GM21576 (cell line): Measurements from ENCODE around the gene KLF6.

Experiments used
- ATAC-seq: cut with Tn5 transposase; IDR thresholded peaks from one replicate; pipeline ENCODE4 v1.9.1; 2021; ENCODE audit warnings: mild to moderate bottlenecking, moderate library complexity; ENCODE audit not compliant: unreplicated experiment

Gene KLF6

DNA sequence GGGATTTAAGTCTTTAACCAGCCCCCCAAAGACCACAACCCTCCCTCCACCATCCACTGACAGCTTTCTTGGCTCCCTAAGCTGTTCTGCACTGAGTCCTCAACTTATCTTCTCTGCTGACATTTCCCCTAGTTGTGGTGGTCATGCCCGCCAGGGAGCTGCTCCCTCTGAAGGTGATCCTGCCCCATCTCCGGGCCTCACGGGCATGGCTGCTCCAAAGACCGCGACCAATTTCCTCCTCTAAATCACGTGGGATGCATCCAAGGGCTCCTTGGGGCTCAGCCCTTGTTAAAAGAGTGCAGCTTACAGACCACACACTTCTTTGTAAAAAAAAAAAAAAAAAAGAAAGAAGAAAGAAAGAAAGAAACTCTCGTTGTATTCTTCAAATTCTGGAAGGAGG is 27.1 kb upstream of the KLF6 start:
- no peak for ATAC-seq

GRCh38 chr10:3811291-3811870 is 26.4 kb upstream of the KLF6 start:
- peak; percentile 80 for ATAC-seq

GRCh38 chr10:3808689-3809199 is 23.7 kb upstream of the KLF6 start:
- ATAC-seq, result no peak

DNA sequence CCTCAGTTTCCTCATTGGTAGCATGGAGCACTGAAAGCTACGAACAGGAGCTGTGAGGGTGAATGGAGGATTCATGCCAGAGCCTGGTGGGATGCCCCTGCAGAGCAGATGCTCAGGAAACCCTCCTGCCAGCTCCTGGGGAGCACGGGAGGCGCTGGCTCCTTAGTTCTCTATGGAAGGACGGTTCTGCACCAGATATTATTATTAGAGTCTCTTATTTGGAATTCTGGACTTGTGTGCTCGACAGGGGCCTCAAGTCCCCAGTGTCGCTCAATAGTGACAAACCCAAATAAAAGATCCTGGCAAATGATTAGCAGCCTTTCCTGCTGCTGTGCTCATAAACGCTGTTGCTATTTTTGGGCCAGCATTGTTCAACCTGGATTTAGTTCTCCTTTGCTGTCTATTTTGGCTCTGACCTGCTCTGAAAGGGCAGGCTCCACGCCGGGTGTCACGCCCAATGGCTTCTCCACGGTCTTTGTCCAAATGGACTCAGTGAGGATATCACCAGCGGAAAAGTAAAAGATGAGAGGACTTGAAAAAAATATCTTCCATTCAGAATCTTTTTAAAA is 23.0 kb upstream of the KLF6 start:
- ATAC-seq, result no peak

GRCh38 chr10:3807211-3807927 is 22.4 kb upstream of the KLF6 start:
- no peak for ATAC-seq

DNA sequence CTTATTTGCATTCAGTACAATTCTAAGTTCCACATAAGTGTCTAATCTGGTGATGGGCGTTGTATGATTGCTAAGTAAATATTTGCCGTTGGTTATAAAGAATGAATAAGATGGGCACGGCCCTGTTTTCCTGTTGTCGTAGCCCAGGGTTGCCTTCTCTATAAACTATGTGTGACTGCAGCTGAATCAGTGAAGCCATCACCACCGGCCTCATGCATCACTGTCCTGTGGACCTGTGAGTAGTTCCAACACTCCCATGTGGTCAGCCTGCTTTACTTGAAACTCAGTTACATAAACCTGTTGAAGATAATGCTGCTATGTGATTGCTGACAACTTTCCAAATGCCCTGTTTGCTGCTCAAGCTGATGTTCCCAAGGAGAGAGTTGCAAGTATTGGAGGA is 21.6 kb upstream of the KLF6 start:
- ATAC-seq, result no peak

DNA sequence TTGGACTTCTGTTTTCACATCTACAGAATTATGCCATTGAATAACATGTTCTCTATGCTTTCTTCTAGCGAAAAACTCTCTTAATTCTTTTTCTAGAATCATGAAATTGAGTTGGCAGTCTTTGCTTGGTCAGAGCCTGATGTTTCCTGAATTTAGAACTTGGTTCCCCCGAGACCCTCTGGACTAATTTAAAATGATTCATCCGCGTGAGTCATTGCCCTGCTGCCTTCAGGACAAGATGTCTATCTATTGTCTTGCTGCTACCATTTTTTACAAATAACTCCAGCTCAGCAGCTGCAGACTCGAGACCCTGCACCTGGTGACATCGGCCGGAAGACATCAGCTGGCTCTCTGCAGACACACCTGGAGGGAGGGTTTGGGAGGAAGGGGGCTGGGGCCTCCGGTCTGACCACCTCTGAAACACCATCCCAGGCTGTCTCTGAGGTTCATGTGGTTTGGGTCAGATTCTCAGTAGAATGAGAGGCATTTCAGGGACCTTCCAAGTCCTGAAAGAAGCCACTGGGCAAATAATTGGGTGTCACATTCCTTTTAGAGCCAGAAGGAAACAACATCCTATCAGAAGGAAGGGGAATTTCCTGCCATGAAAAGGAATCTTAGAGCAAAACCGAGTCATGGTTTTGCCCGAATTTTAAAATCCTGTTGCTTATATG is 20.9 kb upstream of the KLF6 start:
- ATAC-seq, result peak; percentile 43

- peak; percentile 43 for ATAC-seq
Measured at GRCh38 chr10:3805201-3805790, 20.3 kb upstream of the KLF6 start.

DNA sequence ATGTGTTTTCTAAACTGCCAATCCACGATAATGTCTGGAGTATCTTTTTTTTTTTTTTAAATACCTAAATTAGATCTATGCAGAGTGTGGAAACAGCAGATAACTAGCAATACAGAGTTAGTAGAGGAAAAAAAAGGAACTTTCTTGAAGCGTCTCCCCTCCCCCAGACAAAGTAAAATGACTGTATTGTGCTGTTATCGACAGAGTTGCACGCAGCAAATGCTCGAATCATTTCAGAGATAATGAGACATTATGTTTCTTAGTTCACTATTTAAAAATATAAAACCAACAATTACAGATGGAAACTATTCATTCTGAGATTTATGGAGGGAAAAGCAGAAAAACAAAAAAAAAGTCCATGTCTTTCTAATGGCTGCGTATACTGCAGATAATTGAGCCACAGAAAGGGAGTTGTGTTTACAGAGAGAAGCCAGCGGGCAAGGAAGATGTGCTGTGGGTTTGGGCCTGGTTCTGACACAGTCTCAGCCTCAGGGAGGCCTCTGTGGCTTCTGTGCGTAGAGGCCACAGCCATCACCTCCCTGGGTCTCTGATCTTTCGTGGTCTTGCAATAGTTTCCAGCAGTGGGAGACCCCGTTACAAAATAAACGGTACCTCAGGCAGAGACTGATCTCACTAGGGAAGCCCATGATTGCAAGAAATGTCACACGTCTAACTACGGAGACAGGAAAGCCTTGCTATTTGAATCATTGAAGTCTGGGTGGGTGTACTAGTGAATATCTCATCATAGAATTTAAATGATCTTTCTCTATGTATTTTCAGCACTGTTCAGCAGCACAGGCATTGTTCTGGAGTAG is 19.1 kb upstream of the KLF6 start:
- no peak for ATAC-seq

DNA sequence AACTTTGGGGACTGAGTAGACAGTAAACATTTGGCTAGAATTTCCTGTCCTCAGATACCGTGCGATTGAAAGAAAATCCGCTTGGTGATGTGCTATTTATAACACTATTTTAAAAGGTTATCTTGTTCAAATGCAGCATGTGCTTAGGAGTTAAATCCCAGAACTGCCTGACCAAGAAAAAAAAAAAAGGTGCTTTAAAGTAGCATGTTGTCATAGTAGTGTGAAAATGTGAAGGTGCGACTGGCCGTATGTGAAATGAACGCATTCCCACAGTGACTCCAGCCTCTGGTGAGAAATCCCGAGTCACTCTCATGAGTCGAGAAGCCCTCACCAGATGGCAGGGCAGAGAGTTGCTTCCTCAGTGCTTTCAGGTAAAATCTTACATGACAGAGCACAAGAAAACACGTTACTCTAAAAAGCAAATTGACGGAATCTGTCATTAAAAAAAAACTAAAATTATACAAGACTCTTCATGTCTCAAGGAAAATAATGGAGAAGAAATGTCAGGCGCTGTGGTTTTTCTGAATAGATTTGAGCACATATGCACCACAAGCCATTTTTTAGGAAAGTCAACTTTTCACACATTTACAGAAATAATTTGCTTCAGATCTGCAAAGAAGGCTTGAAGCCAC is 18.4 kb upstream of the KLF6 start:
- no peak for ATAC-seq

DNA sequence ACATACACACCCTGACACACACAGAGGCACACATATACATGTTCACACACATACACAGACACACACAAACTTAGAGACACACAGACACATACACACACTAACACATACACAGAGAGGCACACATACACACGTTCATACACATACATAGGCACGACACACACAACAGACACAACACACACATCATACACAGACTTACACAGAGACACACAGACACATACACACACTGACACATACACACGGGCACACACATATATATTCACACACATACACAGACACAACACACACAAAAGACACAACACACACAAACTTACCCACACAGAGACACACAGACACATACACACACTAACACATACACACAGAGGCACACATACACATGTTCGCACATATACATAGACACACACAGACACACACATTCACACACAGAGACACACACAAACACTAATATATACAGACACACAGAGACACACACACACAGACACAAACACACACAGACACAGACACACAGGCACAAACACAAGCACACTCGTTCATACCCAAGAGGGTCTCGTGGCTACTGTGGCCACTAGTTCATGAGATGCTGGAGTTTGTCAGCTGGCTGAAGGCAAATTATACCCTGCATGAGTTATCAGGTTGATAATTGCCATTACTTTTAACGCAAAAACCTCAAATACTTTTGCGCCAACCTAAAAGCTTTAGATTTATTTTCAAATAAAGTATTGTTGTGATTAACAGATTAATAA is 17.7 kb upstream of the KLF6 start:
- no peak for ATAC-seq

DNA sequence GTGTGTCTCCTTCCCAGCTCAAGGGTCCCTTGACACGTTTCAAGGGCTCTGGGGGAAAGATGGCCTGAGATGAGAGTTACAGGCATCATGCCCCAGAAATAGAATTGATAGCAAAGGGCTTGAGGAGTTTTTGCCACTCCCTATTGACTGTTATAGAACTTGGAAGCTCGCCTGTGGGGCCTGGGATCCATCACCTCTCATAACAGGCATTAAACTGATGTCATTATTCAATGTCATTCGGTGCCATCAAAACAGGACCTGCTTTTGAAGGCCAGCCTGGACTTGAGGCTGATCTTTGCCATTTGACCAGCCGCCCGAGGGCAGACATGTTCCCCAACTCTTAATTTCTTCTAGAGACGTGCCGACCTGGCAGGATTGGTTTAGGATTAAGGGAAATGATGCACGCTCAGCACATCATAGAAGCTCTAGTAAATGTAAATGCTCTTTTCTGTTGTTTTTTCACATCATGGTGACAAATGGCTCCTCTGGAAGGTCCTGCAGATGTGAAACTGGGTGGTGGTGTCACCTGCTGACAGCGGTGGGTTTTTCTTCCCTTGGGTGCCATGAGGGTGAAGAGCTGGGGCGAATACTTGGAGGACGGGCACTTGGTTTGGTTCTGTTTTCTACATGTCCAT is 16.7 kb upstream of the KLF6 start:
- no peak for ATAC-seq

DNA sequence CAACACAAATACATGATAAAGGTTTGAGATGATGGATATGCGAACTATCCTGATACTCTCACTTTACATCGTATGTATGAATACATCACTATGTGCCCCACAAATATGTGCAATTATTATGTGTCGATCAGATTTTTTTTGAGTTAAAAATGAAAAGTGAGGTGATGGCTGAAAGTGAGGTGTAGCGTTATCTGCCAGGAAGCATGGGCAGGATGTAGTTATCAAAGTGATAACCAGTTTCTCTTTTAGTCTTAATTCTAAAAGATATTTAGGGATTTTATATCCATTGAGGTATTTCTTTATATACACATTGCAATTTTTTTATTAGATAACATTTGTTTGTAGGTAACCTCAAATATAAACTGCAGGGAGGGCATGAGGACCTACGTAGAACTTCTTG is 15.6 kb upstream of the KLF6 start:
- ATAC-seq, result no peak

DNA sequence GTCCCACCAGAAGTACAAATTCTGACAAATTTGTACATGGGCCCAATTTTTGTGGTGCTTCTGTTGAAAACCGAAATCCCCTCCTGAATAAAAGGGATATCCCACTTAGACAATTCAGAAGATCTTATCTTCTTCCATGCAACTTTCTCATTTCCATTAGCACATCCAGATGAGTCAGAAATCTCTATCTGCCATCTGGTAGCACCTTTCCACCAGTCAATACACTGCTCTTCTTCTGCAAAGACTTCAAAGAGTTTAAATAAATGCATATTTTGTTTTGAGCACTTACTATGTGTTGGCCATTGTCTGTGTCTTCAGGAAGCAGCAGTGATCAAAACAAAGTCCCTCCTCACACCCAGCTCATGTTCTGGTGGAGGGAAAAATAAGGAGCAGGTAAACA is 12.7 kb upstream of the KLF6 start:
- no peak for ATAC-seq

- ATAC-seq, result no peak
Measured at GRCh38 chr10:3793553-3793952, 8.5 kb upstream of the KLF6 start.

DNA sequence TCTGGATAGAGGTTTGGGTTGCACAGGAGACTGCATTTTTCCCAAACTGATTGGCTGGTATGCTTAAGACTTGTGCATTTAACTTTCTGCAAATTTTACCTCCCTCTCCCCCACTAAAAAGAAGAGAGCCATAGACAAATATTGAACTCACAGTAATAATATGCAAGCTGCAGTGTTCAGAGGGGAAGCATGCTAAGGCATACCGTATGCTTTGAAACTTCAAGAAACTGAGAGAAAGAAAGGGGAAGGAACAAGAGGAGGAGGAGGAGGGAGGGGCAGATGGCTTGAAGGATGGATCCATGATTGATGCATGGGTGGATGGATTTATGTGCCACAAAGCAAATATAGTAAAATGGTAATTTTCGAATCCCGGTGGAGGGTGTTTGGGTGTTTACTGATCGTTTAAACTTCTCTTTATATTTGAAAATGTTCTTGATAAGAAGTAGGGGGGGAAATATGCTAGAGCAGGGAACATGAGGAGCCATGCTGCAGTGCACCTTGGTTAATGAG is 7.8 kb upstream of the KLF6 start:
- ATAC-seq, result no peak

- no peak for ATAC-seq
Measured at GRCh38 chr10:3791974-3792633, 7.1 kb upstream of the KLF6 start.

GRCh38 chr10:3790858-3791257 is 5.8 kb upstream of the KLF6 start:
- ATAC-seq, result no peak
